Thymus (tissue), 11 donors: ENCODE measurements around the gene SRSF1. TPM values are rescaled to one million over a fixed set of nuclear protein-coding genes. Genes with fewer than 3 reads are reported as not detected.
"Not testable (repeated sequence)": the region's sequence is repeated elsewhere in the genome, so short reads cannot be mapped to it uniquely, and the experiment has no call there.

Experiments used
- DNase-seq, 9 donors: peaks; one replicate each; pipeline ENCODE4 v3.0.0-alpha.2; 2013; ENCODE audit warnings: low spot score in 9 of 9, low read depth in 6 of 9, missing footprints in 1 of 9
- H3K27ac ChIP-seq, 2 donors: one replicate each; pipeline ENCODE4 v1.5.1; 2013; ENCODE audit warnings: control low read depth in 1 of 2, low read depth in 1 of 2, low read length in 1 of 2, mild to moderate bottlenecking in 1 of 2, moderate library complexity in 1 of 2
- H3K27me3 ChIP-seq, 2 donors: one replicate each; pipeline ENCODE4 v1.5.1; 2013; ENCODE audit warnings: low read length in 1 of 2; ENCODE audit not compliant: control insufficient read depth in 2 of 2, insufficient read depth in 1 of 2
- H3K36me3 ChIP-seq, 2 donors: one replicate each; pipeline ENCODE4 v1.5.1; 2013; ENCODE audit warnings: low read length in 1 of 2, mild to moderate bottlenecking in 1 of 2, moderate library complexity in 1 of 2; ENCODE audit not compliant: control insufficient read depth in 2 of 2, insufficient read depth in 2 of 2
- H3K4me1 ChIP-seq, 2 donors: one replicate each; pipeline ENCODE4 v1.5.1; 2013; ENCODE audit warnings: low read length in 2 of 2; ENCODE audit not compliant: control insufficient read depth in 2 of 2, insufficient read depth in 2 of 2
- H3K4me3 ChIP-seq, 2 donors: one replicate each; pipeline ENCODE4 v1.5.1; 2013; ENCODE audit warnings: low read length in 2 of 2, control low read depth in 1 of 2, mild to moderate bottlenecking in 1 of 2
- H3K9me3 ChIP-seq, 2 donors: one replicate each; pipeline ENCODE4 v1.5.1; 2013; ENCODE audit warnings: low read length in 1 of 2, mild to moderate bottlenecking in 1 of 2; ENCODE audit not compliant: control insufficient read depth in 2 of 2, insufficient read depth in 1 of 2
- WGBS: extraction: QIAGEN DNeasy Blood & Tissue Kit; methylation state at CpG from one replicate; pipeline ENCODE4 v1.1.7; 2013; 5-methylcytosine and 5-hydroxymethylcytosine counted together
- polyA plus RNA-seq: library from polyadenylated mRNA; stranded (reverse); fragments of 200-250 nt; gene quantifications from one replicate; pipeline ENCODE4 v1.2.3, GENCODE V29; 2013
- total RNA-seq: library from RNA; stranded (reverse); fragments of 120-200 nt; gene quantifications from one replicate; pipeline ENCODE4 v1.2.4, GENCODE V29; 2013
- donor health status: healthy.

Gene SRSF1
- total and polyA plus RNA-seq, 2 donors = 104 to 307 TPM

GRCh38 chr17:57966246-57966645 is 40.8 kb downstream of the SRSF1 start:
- H3K9me3 ChIP-seq = no peaks in the 10 kb centered on the region
- no peaks in the 10 kb centered on the region for H3K4me1 ChIP-seq
- no peak for DNase-seq
- H3K36me3 ChIP-seq = no peaks in the 10 kb centered on the region
- no peak overlapping the region for H3K4me3 ChIP-seq
- peaks cover 0 to 8% of the 10 kb centered on the region in 2 donors for H3K27me3 ChIP-seq
- H3K27ac ChIP-seq = no peak overlapping the region
- 97% methylated on average over 5 of the region's 5 CpGs for whole genome bisulfite sequencing

DNA sequence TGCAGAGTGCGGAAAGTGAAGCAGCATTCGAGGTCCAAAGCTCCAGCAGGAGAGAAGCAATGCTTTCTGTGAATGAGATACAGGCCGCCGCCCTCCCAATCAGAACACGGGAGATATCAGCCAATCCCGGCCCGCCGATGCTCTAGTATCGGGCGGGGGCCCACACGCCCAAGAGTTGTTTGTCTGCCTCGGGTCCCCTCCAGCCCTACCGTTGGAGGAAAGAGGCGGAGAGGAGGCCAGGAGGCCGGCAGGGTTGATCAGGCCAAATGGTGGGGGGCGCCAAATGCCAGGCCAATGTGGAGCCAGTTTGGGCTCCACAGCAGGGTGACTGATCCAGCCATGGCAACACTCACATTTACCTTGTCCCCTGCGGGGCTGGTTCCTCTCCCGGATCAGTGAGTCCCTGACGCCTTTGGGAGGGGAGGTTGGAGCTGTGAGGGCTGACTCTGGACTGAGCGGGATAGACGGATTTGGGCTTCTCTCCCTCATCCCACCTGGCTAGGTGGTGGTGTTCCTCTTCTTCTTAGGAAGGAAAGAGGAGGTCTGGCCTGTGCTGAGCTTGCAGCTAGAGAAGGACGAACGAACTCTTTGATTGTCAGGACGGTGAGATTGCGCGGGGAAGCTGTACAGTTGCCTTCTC is 41.4 kb downstream of the SRSF1 start:
- H3K4me1 ChIP-seq = no peaks in the 10 kb centered on the region
- no peak for DNase-seq
- H3K36me3 ChIP-seq = no peaks in the 10 kb centered on the region
- no peak overlapping the region for H3K4me3 ChIP-seq
- H3K27me3 ChIP-seq = peaks cover 0 to 8% of the 10 kb centered on the region in 2 donors
- 96% methylated on average over 26 of the region's 26 CpGs for WGBS
- H3K27ac ChIP-seq = no peak overlapping the region
- H3K9me3 ChIP-seq = no peaks in the 10 kb centered on the region

DNA sequence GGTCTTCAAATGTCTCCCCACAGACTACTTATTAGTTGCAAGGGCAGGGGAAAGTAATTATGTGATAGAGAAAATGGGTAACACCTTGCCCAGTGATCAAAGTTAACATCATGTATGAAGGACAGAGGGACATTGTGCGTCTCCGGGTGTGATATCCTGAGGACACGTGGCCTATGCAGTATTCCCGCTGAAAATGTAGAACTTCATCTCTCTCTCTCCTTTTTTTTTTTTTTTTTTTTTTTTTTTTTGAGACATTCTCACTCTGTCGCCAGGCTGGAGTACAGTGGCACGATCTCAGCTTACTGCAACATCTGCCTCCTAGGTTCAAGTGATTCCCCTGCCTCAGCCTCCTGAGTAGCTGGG is 43.9 kb downstream of the SRSF1 start:
- no peak for DNase-seq
- Histone ChIP-seq H3K27me3 (peaks cover under 1 to 20% of the 10 kb centered on the region in 2 donors), H3K4me3 (no peak overlapping the region), H3K9me3 (no peaks in the 10 kb centered on the region), H3K27ac (no peak overlapping the region), H3K4me1 (no peaks in the 10 kb centered on the region), H3K36me3 (no peaks in the 10 kb centered on the region)
- WGBS = 97% methylated on average over 6 of the region's 6 CpGs

DNA sequence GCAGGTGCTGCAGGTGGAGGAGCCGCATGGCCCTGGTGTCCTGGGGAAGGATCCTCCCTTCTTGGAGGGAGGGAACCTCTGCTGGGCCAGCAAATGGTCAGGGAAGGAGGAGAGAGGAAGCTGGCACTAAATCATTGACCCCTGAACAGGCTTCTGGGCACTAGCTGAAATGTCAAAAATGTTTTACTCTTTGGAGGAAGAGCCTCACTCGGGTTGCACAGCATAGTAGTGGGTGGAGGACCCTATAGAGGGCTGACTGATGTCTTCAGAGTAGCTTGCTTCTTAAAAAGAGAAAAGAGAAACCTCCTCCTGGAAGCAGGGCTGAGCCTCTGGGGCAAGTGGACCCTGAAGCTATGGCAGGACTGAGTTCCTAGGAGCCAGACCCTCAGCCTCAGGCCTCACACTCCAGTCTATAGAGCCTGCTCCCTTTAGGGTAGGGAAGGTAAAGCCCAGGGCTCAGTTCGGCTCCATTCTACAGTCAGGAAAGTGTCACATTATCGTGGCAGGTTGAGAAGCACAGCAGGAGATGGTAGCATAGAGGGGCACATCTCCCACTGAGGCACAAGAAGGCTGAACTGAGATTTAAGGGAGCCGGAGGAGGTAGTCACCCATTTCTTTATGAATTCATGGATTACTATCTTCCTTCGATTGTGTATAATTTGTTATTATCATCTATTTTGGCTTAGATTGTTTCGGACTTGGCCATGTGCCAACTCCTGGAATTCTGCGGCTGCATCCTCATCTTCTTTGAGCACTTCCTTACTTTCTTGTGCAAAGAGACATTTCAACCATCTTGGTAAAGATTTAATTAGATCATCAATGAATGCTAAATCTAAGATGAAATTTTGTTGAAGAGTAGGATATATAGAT is 44.5 kb downstream of the SRSF1 start:
- DNase-seq = no peak
- H3K36me3 ChIP-seq = no peaks in the 10 kb centered on the region
- H3K9me3 ChIP-seq = no peaks in the 10 kb centered on the region
- H3K27ac ChIP-seq = no peak overlapping the region
- peaks cover 3 to 26% of the 10 kb centered on the region in 2 donors for H3K27me3 ChIP-seq
- 97% methylated on average over 8 of the region's 8 CpGs for WGBS
- H3K4me1 ChIP-seq = no peaks in the 10 kb centered on the region
- H3K4me3 ChIP-seq = no peak overlapping the region

GRCh38 chr17:57959929-57960328 is 47.1 kb downstream of the SRSF1 start:
- no peak for DNase-seq
- Histone ChIP-seq H3K4me1 (peaks cover 15 to 22% of the 10 kb centered on the region in 2 donors), H3K27ac (no peak overlapping the region), H3K36me3 (no peaks in the 10 kb centered on the region), H3K9me3 (no peaks in the 10 kb centered on the region), H3K27me3 (peaks cover 12 to 48% of the 10 kb centered on the region in 2 donors), H3K4me3 (no peak overlapping the region)
- WGBS = 98% methylated on average over 6 of the region's 6 CpGs

DNA sequence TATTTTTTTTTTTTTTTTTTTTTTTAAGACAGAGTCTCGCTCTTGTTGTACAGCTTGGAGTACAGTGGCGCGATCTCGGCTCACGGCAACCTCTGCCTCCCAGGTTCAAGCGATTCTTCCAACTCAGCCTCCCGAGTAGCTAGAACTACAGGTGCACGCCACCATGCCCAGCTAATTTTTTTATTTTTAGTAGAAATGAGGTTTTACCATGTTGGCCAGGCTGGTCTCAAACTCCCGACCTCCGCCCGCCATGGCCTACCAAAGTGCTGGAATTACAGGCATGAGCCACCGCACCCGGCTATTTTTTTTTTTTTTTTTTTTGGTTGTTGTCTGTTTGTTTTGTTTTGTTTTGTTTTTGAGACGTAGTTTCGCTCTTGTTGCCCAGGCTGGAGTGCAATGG is 48.7 kb downstream of the SRSF1 start:
- DNase-seq, H3K4me3 ChIP-seq, H3K27ac ChIP-seq, H3K36me3 ChIP-seq, H3K9me3 ChIP-seq: not testable (repeated sequence)
- Histone ChIP-seq H3K4me1 (peaks cover 15 to 27% of the 10 kb centered on the region in 2 donors), H3K27me3 (peaks cover 26 to 64% of the 10 kb centered on the region in 2 donors)
- WGBS = 98% methylated on average over 15 of the region's 15 CpGs

- H3K4me1 ChIP-seq = peaks cover 15 to 31% of the 10 kb centered on the region in 2 donors
- no peak for DNase-seq
- WGBS = 97% methylated on average over 3 of the region's 3 CpGs
- H3K9me3 ChIP-seq = no peaks in the 10 kb centered on the region
- peaks cover 29 to 69% of the 10 kb centered on the region in 2 donors for H3K27me3 ChIP-seq
- H3K27ac ChIP-seq = no peak overlapping the region
- no peaks in the 10 kb centered on the region for H3K36me3 ChIP-seq
- H3K4me3 ChIP-seq = no peak overlapping the region
Measured at GRCh38 chr17:57957886-57958285, 49.2 kb downstream of the SRSF1 start.

- H3K9me3 ChIP-seq = no peaks in the 10 kb centered on the region
- 96% methylated on average over 8 of the region's 8 CpGs for WGBS
- no peak overlapping the region for H3K4me3 ChIP-seq
- DNase-seq = no peak
- H3K27me3 ChIP-seq = peaks cover 29 to 70% of the 10 kb centered on the region in 2 donors
- no peaks in the 10 kb centered on the region for H3K36me3 ChIP-seq
- no peak overlapping the region for H3K27ac ChIP-seq
- peaks cover 15 to 37% of the 10 kb centered on the region in 2 donors for H3K4me1 ChIP-seq
Measured at GRCh38 chr17:57957120-57957850, 49.8 kb downstream of the SRSF1 start.
